HCT116 (cell line): ENCODE measurements around the gene TBC1D16. TPM values are rescaled to one million over a fixed set of nuclear protein-coding genes. Genes with fewer than 3 reads are reported as not detected.

Source experiments
- ATAC-seq: fragments of 200-7000 bp; cut with Tn5 transposase; 2 replicates; pipeline ENCODE4 v1.9.1; 2020; ENCODE audit warnings: mild to moderate bottlenecking, moderate library complexity
- BruUV-seq: library from RNA; stranded (reverse); fragments of 400-500 nt; replicated peaks from 2 replicates; lab custom pipeline; 2021; lab: Mats Ljungman, UMichigan
- CTCF ChIA-PET: fragments of 300-600 bp; sonication (Branson Sonifier 250); formaldehyde crosslinking; loops from one replicate; lab custom pipeline; 2021; ENCODE audit warnings: antibody characterized with exemption; lab: Charles Lee
- POLR2A ChIA-PET: fragments of 300-600, 350-600 bp; sonication (Branson Sonifier 250); formaldehyde crosslinking; loops from one replicate; lab custom pipeline; 2021; ENCODE audit warnings: antibody characterized with exemption; lab: Charles Lee
- RAD21 ChIA-PET, 2 experiments: fragments of 300-600 bp; sonication (Branson Sonifier 250); formaldehyde crosslinking; loops; one replicate each; lab custom pipeline; 2023; ENCODE audit warnings: low total read pairs in 2 of 2; ENCODE audit not compliant: uncharacterized antibody in 2 of 2, unreplicated experiment in 2 of 2, low non-redundant PET in 1 of 2; lab: Charles Lee
- DNase-seq: peaks from one replicate; pipeline ENCODE4 v3.0.0-alpha.2; 2010; ENCODE audit warnings: low read depth, low spot score
- H2AFZ ChIP-seq: fragments of 200-600 bp; shearing (Covaris generic), sonication (generic); 2 replicates; pipeline ENCODE4 v1.6.1; 2017; ENCODE audit warnings: low read depth, mixed run types, mixed read lengths, antibody characterized with exemption, low read length; ENCODE audit not compliant: poor library complexity, severe bottlenecking
- H3K27ac ChIP-seq: 2 replicates; pipeline ENCODE4 v1.5.1; 2012; ENCODE audit warnings: low read depth, low read length
- H3K27me3 ChIP-seq: fragments of 200-600 bp; sonication (generic); 2 replicates; pipeline ENCODE4 v1.6.1; 2016; ENCODE audit warnings: mixed run types, low read length, mixed read lengths; ENCODE audit not compliant: insufficient read depth
- H3K36me3 ChIP-seq, 2 experiments: fragments of 200-500 bp in 1 of 2; fragments of 200-600 bp in 1 of 2; sonication (Bioruptor generic) in 1 of 2; sonication (generic) in 1 of 2; 2 replicates each; pipeline versions ENCODE4 v1.5.1 to v1.6.1; 2014 to 2016; ENCODE audit warnings: low read length in 2 of 2, inconsistent platforms in 1 of 2, mixed read lengths in 1 of 2, mixed run types in 1 of 2; ENCODE audit not compliant: insufficient read depth in 2 of 2, control insufficient read depth in 1 of 2
- H3K4me1 ChIP-seq, 2 experiments: fragments of 200-600 bp in 1 of 2; sonication (generic) in 1 of 2; 2 replicates each; pipeline versions ENCODE4 v1.5.1 to v1.6.1; 2012 to 2017; ENCODE audit warnings: low read length in 2 of 2, inconsistent platforms in 1 of 2, mild to moderate bottlenecking in 1 of 2, mixed read lengths in 1 of 2, mixed run types in 1 of 2, moderate library complexity in 1 of 2; ENCODE audit not compliant: insufficient read depth in 2 of 2, control insufficient read depth in 1 of 2
- H3K4me2 ChIP-seq: fragments of 200-600 bp; sonication (generic); 2 replicates; pipeline ENCODE4 v1.6.1; 2017; ENCODE audit warnings: mixed run types, low read length, mixed read lengths
- H3K4me3 ChIP-seq, 2 experiments: fragments of 200-600 bp in 1 of 2; sonication (generic) in 1 of 2; replicated peaks in 1 of 2; 2 replicates each; pipeline ENCODE4 v1.5.1; 2011 to 2016; ENCODE audit warnings: low read length in 2 of 2, control low read depth in 1 of 2, low read depth in 1 of 2, mild to moderate bottlenecking in 1 of 2, mixed read lengths in 1 of 2, mixed run types in 1 of 2
- H3K79me2 ChIP-seq: fragments of 200-600 bp; sonication (generic); 2 replicates; pipeline ENCODE4 v1.6.1; 2017; ENCODE audit warnings: mild to moderate bottlenecking, mixed run types, low read length, moderate library complexity, mixed read lengths; ENCODE audit not compliant: insufficient read depth
- H3K9ac ChIP-seq: fragments of 200-600 bp; sonication (generic); 2 replicates; pipeline ENCODE4 v1.6.1; 2016; ENCODE audit warnings: low read length, mixed read lengths
- H3K9me2 ChIP-seq: fragments of 200-600 bp; sonication (generic), shearing (Covaris generic); 2 replicates; pipeline ENCODE4 v1.6.1; 2017; ENCODE audit warnings: mixed run types, mild to moderate bottlenecking, moderate library complexity; ENCODE audit not compliant: insufficient read depth
- H3K9me3 ChIP-seq, 2 experiments: fragments of 200-500 bp in 1 of 2; fragments of 200-600 bp in 1 of 2; sonication (Bioruptor generic) in 1 of 2; sonication (generic) in 1 of 2; 2 replicates each; pipeline ENCODE4 v1.6.1; 2014 to 2017; ENCODE audit warnings: low read length in 2 of 2, mixed read lengths in 2 of 2, inconsistent platforms in 1 of 2, low read depth in 1 of 2, mild to moderate bottlenecking in 1 of 2, mixed run types in 1 of 2, moderate library complexity in 1 of 2; ENCODE audit not compliant: control insufficient read depth in 1 of 2, insufficient read depth in 1 of 2
- H4K20me1 ChIP-seq: fragments of 200-600 bp; sonication (generic), shearing (Covaris generic); 2 replicates; pipeline ENCODE4 v1.6.1; 2017; ENCODE audit warnings: mixed run types, mild to moderate bottlenecking, moderate library complexity; ENCODE audit not compliant: insufficient read depth
- CEBPB ChIP-seq: IDR thresholded peaks from 2 replicates; pipeline ENCODE4 v1.6.1; 2012; ENCODE audit warnings: low read depth
- ELF1 ChIP-seq: IDR thresholded peaks from 2 replicates; pipeline ENCODE4 v1.6.1; 2012; ENCODE audit warnings: low read depth, borderline replicate concordance
- EZH2phosphoT487 ChIP-seq: fragments of 200-600 bp; IDR thresholded peaks from 2 replicates; pipeline ENCODE4 v1.6.1; 2018; ENCODE audit warnings: antibody characterized with exemption, borderline replicate concordance
- FOSL1 ChIP-seq: IDR thresholded peaks from 2 replicates; pipeline ENCODE4 v1.6.1; 2012; ENCODE audit warnings: low read depth
- JUND ChIP-seq: IDR thresholded peaks from 2 replicates; pipeline ENCODE4 v1.6.1; 2012
- POLR2A ChIP-seq: IDR thresholded peaks from 2 replicates; pipeline ENCODE4 v1.7.0; 2011; ENCODE audit warnings: borderline replicate concordance; ENCODE audit not compliant: insufficient read depth, insufficient read length; ENCODE audit errors: extremely low read depth
- SP1 ChIP-seq: IDR thresholded peaks from 2 replicates; pipeline ENCODE4 v1.6.1; 2012; ENCODE audit warnings: low read depth
- TCF7L2 ChIP-seq: IDR thresholded peaks from 2 replicates; pipeline ENCODE4 v1.7.0; 2011; ENCODE audit warnings: borderline replicate concordance, inconsistent platforms; ENCODE audit not compliant: insufficient read depth, insufficient read length; ENCODE audit errors: extremely low read depth
- ZFX ChIP-seq: fragments of 450-650 bp; IDR thresholded peaks from 2 replicates; pipeline ENCODE4 v1.6.1; 2017
- ZNF274 ChIP-seq: fragments of 200-500 bp; sonication (Bioruptor generic); IDR thresholded peaks from 2 replicates; pipeline ENCODE4 v1.6.1; 2014; ENCODE audit warnings: mild to moderate bottlenecking, low read depth, low read length, inconsistent platforms
- intact Hi-C: fragments of 100-400 bp; cut with micrococcal nuclease; formaldehyde crosslinking; loops from 2 replicates; pipeline ENCODE4 v1.10.0; 2022
- total RNA-seq: library from RNA; stranded (reverse); gene quantifications from one replicate; pipeline ENCODE4 v1.2.1, GENCODE V29; 2021; ENCODE audit not compliant: unreplicated experiment
- TF ChIP-seq, protein P1 (sequence below): IDR thresholded peaks from 2 replicates; pipeline ENCODE4 v1.6.1; 2012
- TF ChIP-seq, protein P2 (sequence below), 3 experiments: fragments of 200-600 bp in 1 of 3; sonication (generic) in 1 of 3; IDR thresholded peaks in 2 of 3; conservative IDR thresholded peaks in 1 of 3; 2 replicates each; pipeline ENCODE4 v1.5.1; 2012 to 2017; ENCODE audit warnings: low read depth in 2 of 3, low read length in 2 of 3, antibody characterized with exemption in 1 of 3, borderline replicate concordance in 1 of 3, control low read depth in 1 of 3, mild to moderate bottlenecking in 1 of 3, mixed read lengths in 1 of 3, mixed run types in 1 of 3, moderate library complexity in 1 of 3; ENCODE audit not compliant: insufficient read depth in 1 of 3

TBC1D16 gene
- total RNA-seq, 1 experiment from 2014 or later: 31.1 TPM

DNA sequence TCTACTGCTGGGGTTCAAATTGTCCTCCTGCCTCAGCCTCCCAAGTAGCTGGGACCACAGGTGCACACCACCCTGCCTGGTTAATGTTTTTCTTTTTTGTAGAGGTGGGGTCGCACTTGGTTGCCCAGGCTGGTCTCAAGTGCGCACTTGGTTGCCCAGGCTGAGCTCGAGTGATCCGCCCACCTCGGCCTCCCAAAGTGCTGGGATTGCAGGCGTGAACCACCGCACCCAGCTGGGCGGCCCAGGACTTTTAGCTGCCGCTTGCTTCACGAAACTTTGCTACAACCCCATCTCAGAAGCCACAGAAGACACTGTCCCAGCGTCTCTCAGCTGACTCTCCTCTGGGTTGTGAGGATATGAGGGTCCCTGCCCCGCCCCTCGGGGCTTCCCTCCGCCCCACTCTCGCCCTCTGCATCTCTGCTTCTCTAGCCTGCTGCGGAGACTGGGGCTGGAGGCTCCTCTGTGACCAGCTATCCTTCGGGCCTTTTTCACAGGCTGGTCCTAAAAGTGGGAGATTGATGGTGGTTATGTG is 147.6 kb downstream of the TBC1D16 start:
- no peak for DNase-seq
- RAD21 ChIA-PET: no interaction called here

More for the DNA sequence above, 147.6 kb downstream of the TBC1D16 start:
- CTCF ChIA-PET: interaction anchor here (1.5 kb wide), 1 partner anchor 23 kb away, joined by 3 read pairs; no protein-coding TSS in a partner anchor
- intact Hi-C loops: no loop called here
- Histone ChIP-seq H3K9me2 (no peaks in the 10 kb centered on the region), H3K79me2 (no peaks in the 10 kb centered on the region), H4K20me1 (no peaks in the 10 kb centered on the region), H3K9ac (no peak overlapping the region), H3K9me3 (no peaks in the 10 kb centered on the region), H3K4me2 (no peak overlapping the region), H3K4me1 (peaks cover 0 to 12% of the 10 kb centered on the region in 2 experiments; a peak in 2 of 4 replicates), H3K27me3 (peaks cover 16% of the 10 kb centered on the region; the same call in 1 of the 2 replicates), H3K36me3 (no peaks in the 10 kb centered on the region), H3K4me3 (no peak overlapping the region), H3K27ac (no peak overlapping the region), H2AFZ (no peak overlapping the region)
- ATAC-seq: no peak
- POLR2A ChIA-PET: no interaction called here
- no peak for TF ChIP-seq CEBPB
- no peak for TF ChIP-seq JUND
- TF ChIP-seq SP1: no peak
- no peak for TF ChIP-seq EZH2phosphoT487
- TF ChIP-seq ELF1: no peak
- TF ChIP-seq, protein P1, sequence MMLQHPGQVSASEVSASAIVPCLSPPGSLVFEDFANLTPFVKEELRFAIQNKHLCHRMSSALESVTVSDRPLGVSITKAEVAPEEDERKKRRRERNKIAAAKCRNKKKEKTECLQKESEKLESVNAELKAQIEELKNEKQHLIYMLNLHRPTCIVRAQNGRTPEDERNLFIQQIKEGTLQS: no peak
- no peak for TF ChIP-seq ZFX
- TF ChIP-seq, protein P2, sequence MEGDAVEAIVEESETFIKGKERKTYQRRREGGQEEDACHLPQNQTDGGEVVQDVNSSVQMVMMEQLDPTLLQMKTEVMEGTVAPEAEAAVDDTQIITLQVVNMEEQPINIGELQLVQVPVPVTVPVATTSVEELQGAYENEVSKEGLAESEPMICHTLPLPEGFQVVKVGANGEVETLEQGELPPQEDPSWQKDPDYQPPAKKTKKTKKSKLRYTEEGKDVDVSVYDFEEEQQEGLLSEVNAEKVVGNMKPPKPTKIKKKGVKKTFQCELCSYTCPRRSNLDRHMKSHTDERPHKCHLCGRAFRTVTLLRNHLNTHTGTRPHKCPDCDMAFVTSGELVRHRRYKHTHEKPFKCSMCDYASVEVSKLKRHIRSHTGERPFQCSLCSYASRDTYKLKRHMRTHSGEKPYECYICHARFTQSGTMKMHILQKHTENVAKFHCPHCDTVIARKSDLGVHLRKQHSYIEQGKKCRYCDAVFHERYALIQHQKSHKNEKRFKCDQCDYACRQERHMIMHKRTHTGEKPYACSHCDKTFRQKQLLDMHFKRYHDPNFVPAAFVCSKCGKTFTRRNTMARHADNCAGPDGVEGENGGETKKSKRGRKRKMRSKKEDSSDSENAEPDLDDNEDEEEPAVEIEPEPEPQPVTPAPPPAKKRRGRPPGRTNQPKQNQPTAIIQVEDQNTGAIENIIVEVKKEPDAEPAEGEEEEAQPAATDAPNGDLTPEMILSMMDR (IDR thresholded peaks at IDR 0.05 in 2 of 3, conservative IDR thresholded peaks at IDR 0.05 in 1 of 3; ENCODE audit: borderline replicate concordance in 1 of 3, insufficient read depth in 1 of 3, low read depth in 2 of 3, low read length in 2 of 3): no peak
- TF ChIP-seq TCF7L2: no peak
- TF ChIP-seq POLR2A: no peak
- no peak for TF ChIP-seq FOSL1
- TF ChIP-seq ZNF274: no peak
- BruUV-seq: no TSS peak
